Lung microvascular endothelial cell (primary cell): ENCODE data around the gene SQOR. TPM values are rescaled to one million over a fixed set of nuclear protein-coding genes. Genes with fewer than 3 reads are reported as not detected.

Source experiments
- DNase-seq, 2 donors: peaks; one replicate each; pipeline versions ENCODE4 v3.0.0 to v3.0.0-alpha.2; 2010; ENCODE audit warnings: low read depth in 2 of 2
- total RNA-seq: library from RNA; depleted of rRNA; stranded (reverse); fragments of >200 nt; gene quantifications from 2 replicates; pipeline ENCODE4 v1.2.1, GENCODE V29; 2014

Gene SQOR
- total RNA-seq, 1 donor from 2014 or later, result 162 TPM

- DNase-seq, result peak in 1 of 2 donors; percentile 38
Observed at GRCh38 chr15:45660231-45660979, 25.6 kb downstream of the SQOR start.

DNA sequence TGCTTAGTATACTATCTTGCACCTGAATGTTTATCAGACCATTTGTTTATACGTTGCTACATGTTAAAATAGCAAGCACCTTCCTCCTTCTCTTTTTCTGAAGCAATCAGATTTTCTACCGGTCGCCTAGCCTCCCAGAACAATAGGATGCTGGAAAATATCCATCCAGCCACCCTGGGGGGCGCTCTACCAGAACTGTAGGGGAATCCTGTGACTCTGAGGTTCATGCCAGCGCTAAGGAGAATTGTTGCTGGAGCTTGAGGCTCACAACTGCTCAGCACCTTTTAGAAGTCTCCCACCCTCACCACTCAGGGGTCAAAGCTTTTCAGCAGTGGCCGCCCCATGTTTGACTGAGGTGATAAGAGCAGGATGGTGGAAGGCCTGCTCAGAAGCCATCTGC lies 27.5 kb downstream of the SQOR start:
- no peak for DNase-seq

- no peak for DNase-seq
Observed at GRCh38 chr15:45664451-45664850, 29.6 kb downstream of the SQOR start.

- no peak for DNase-seq
Observed at GRCh38 chr15:45665261-45665660, 30.4 kb downstream of the SQOR start.

DNA sequence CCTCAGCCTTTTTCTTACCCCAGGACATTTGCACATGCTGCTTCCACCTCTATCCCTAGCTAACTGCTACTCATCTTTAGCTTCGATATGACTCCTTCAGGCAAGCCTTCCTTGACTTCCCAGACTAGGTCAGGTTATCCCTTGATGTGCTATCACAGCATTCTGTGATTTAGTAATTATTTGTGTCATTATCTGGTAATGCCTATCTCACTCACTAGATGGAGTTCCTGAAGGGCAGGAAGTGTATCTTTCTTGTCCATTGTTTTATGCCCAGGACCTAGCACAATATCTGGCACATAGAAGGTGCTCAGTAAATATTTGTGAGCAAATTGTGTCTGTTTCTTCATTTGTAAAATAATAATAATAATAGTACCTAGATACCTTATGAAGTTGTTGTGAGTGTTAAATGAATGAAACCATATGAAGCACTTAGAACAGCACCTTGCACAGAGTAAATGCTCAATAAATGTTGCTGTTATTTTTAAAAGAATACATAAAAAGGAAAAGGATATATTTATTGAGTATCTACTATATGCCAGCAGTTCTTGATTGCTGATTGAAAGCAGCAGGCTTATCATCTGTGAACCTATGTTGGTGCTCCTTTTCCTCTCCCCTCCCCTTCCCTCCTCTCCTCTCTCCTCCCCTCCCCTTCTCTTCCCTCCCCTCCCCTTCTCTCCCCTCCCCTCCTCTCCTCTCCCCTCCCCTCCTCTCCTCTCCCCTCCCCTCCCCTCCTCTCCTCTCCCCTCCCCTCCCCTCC lies 31.5 kb downstream of the SQOR start:
- no peak for DNase-seq

DNA sequence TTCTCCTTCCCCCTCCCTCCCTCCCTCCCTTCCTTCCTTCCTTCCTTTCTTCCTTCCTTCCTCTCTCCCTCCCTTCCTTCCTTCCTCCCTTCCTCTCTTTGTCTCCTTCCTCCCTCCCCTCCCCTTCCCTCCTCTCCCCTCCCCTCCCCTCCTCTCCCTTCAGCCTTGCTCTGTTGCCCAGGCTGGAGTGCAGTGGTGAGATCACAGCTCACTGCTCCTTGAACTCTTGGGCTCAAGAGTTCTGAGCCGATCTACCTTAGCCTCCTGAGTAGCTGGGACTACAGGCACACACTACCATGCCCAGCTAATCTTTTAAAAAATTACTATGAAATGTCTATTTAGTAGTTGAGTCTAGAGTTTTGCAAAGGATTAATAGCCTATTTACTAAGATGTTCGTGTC lies 32.2 kb downstream of the SQOR start:
- DNase-seq, result no peak

- DNase-seq, result no peak
Observed at GRCh38 chr15:45668386-45668785, 33.6 kb downstream of the SQOR start.

DNA sequence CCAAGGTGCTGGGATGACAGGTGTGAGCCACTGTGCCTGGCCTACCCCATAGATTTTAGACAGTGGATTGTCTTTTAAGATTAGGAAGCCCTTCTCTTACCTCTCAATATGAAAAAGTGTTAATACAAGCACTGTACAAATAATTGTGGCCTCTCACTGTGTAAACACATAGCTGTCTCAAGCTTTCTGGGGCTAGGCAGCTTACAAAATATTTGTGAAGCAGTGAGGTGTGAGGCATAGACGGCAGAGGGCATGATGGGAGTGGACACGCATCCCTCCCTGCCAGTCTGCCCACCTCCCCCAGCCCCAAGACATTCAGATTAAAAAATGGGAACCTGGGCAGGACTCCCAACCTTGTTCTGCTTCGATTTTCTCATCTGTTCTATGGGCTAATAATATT lies 34.6 kb downstream of the SQOR start:
- no peak for DNase-seq

- no peak for DNase-seq
Observed at GRCh38 chr15:45670091-45670490, 35.3 kb downstream of the SQOR start.

- DNase-seq, result peak; percentile 83 to 97
Observed at GRCh38 chr15:45670511-45670910, 35.7 kb downstream of the SQOR start.

DNA sequence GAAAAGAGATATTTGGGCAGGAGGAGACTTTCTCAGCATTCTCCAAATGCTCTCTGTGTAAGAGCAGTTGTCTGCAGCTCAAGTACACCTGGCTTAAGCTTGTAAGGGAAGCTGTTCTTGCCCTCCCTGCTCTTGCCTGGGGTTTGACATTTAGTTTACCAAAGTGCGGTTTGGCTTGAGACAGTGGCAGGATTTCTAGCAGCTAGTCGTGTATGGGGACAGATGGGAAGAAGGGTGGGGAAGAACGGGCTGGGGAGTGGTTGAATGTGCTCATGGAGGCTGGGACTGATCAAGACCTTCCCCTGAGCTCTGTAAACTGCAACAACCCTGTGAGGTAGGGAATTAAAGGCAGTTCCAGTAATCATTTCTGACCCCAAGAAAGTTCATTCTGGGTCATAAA lies 39.8 kb downstream of the SQOR start:
- DNase-seq, result no peak

- no peak for DNase-seq
Observed at GRCh38 chr15:45677797-45678196, 43.0 kb downstream of the SQOR start.

GRCh38 chr15:45678459-45679178 lies 43.8 kb downstream of the SQOR start:
- peak in 1 of 2 donors; percentile 9 for DNase-seq

DNA sequence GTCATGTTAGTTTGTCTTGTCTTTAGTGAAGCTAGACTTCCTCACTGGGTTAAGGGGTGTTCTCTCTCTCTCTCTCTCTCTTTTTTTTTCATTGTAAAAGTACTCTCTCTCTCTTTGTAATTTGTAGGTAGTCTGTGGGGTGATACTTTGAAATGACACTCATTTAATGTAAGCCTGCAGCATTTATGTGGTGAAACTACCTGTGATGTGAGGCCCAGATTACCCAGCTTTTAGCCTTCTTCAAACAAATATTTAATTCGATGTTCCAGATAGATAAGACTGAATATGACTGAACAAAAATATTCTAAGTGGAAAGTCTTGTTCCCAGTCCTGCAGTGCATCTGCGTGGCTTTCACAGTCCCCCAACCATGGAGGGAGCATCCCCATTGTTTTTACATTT lies 49.7 kb downstream of the SQOR start:
- DNase-seq, result no peak

DNA sequence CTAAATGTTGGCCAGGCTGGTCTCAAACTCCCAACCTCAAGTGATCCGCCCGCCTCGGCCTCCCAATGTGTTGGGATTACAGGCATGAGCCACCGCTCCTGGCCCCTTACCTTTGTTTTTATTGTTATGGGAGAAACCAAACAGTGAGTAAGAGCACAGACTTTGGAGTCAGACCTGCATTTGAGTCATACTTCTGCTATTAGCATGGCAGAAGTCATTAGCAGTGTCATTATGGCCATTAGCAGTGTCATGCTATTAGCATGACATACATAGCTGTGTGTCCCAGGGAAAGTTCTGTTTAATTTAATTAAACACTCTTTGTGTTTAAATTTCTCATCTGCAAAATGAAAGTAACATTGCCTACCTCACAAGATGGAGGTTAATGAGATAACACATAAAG lies 54.8 kb downstream of the SQOR start:
- no peak for DNase-seq

DNA sequence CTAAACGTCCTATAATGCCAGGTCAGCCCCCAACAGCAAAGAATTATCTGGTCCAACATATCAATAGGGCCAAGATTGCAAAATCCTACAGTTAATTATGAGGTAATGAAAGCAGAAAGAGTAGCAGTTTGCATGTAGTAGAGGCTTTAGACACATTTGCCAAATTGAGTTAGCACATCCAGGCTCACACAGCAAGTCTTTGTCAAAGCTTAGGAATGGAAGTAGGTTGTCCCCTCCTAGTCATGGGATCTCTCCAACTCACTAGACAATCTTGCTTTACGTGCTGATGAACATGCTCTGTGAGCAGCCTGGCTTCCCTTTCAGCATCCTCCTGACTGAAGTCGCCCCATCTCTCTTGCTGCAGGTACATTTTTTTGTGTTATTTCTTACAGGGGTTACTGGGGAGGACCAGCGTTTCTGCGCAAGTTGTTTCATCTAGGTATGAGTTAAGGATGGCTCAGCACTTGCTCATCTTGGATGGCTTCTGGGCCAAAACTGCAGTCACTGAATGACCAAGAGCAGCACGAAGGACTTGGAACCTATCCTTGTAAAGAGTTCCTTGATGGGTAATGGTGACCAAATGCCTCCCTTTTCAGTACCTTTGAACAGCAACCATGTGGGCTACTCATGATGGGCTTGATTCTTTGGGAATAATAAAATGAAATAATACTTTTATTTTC lies 55.9 kb downstream of the SQOR start:
- DNase-seq, result no peak

GRCh38 chr15:45701108-45701507 lies 66.3 kb downstream of the SQOR start:
- DNase-seq, result no peak

GRCh38 chr15:45702041-45702440 lies 67.2 kb downstream of the SQOR start:
- no peak for DNase-seq

GRCh38 chr15:45703670-45704328 lies 69.0 kb downstream of the SQOR start:
- DNase-seq, result no peak

DNA sequence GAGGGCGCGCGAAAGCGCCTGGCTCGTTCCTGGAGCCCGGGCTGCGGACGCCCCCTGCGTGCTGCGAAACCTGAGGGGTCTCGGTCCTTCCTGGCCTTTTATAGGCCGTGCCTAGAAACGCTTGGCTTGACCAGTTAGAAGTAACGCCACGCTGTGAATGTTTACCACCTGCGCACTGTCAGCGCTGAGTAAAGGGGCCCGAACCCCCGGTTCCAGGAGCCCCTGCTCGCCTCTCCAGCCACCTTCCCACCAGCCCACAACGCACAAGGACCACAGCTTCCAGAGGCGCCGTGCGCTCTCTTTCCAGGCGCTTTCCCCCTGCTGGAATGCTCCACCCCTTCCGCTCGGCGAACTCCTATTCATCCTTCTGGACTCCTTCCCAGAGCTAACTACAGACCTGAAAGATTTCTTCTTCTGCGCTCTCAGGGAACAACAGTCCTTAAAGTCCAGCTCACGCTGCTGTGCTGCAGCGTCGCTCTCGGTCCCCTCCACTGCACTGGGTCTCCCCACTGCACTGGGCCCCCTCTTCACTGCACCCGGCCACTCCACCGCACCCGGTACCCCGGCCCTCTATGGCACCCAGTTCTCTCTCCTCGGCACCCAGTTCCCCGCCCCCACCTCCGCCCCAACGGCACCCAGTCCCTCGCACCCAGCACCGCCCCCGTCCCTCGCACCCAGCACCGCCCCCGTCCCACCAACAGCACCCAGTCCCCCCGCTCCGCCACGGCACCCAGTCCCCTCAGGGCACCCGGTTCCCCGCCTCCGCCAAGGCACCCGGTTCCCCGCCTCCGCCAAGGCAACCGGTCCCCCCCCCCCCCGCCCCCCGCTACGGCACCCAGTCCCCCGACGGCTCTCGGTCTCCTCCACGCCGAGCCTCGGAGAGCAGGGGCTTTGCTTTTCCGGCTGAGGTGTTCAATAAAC lies 69.8 kb downstream of the SQOR start:
- peak; percentile 11 to 30 for DNase-seq
